Superior temporal gyrus (tissue), 1 donor: ENCODE data around the gene VPS13A.

ENCODE experiments used
- DNase-seq: peaks from one replicate; pipeline ENCODE4 v3.0.0-alpha.2; 2016; ENCODE audit errors: extremely low spot score

Gene VPS13A

DNA sequence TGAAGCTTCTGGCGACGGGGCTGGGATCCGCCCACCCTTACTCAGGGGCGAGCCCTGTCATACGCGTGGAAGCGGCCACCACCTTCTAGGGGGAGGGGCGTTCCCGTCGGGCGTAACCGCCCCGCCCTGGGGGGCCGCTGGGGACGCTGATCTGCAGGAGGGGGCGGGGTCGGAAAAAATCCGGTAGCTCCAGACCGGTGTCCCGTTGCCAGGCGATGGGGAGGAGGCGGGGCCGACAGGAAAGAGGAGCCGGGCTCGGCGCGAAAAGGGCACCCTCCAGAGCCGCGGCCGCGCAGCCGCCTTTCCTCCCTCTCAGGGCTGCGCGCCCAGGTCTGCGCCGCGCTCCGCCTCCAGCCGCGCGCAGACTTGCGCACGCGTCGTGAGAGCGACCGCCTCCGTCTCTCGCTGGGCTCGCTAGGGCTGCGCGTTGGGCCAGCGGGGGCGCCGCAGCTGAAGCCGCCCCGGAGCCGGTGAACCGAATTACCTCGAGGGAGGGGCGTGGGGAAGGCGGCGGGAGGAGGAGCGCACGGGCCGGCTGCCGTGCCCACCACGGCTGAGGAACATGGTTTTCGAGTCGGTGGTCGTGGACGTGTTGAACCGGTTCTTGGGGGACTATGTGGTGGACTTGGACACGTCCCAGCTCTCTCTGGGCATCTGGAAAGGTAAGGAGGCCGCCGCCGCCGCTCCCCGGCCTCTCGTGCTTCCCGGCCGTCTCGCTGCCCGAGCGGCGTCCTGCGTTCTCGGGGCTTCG, at the start of gene VPS13A:
VPS13A (plus strand) TSS at position 392 of the 751 bp plus-strand sequence; CDS start at position 563, 171 bp downstream.
- DNase-seq = peak; percentile 80

DNA sequence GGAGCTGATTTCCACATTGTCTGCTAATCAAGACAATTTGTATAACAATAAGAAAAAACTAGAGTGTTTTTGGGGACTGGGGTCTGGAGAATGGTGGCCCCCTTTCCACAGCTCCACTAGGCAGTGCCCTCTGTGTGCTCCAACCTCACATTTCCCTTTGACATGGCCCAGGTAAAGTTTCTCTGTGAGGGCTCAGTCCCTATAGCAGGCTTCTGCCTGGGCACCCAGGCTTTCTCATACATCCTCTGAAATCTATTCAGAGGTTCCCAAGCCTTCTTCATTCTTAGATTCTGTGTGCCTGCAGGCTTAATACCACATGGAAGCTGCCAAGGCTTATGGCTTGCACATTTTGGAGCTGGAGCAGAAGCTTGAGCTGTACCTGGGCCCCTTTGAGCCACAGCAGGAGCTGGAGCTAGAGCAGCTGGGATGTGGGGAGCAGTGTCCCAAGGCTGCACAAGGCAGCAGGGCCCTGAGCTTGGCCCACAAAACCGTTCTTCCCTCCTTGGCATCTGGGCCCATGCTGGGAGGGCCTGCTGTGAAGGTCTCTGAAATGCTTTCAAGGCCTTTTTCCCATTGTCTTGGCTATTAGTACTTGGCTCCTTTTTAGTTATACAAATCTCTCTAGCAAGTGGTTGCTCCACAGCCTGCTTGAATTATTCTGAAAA, 49.1 kb upstream of the VPS13A start:
- no peak for DNase-seq

DNA sequence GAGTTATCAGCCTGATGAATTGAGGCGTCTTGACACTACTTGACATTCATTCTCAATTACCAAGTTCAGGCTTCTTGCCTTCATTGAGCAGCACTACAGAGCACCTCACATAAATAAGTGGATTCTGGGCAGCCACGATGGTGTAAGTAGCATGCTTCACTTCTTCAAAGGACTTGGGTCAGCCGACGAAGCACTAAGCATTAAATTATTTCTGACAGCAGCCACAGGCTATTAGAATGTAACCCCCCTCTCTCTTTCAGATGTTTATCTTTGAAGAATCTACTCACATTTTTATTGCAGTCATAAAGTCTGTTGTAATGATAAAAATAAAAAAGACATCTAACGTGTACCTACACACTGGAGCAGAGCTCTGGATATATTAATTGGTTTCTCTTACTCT, 45.9 kb upstream of the VPS13A start:
- DNase-seq = no peak

DNA sequence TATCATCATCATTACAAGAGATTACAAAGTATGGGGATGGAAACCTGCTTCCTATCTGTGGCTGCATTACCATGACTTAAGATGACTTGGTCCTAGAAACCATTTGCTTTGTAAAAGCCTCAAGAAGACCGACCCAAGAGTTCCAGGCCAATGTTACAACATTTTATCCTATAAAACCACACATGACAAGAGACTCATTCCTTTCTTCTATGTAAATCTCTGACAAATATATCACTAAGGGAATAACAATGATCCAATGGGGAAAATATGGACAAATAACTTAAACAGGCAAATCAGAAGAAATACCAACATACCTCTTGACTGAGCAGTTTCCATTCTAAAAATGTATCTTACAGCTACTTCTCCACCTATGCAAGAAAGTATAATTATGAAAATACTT, 44.3 kb upstream of the VPS13A start:
- DNase-seq = no peak

DNA sequence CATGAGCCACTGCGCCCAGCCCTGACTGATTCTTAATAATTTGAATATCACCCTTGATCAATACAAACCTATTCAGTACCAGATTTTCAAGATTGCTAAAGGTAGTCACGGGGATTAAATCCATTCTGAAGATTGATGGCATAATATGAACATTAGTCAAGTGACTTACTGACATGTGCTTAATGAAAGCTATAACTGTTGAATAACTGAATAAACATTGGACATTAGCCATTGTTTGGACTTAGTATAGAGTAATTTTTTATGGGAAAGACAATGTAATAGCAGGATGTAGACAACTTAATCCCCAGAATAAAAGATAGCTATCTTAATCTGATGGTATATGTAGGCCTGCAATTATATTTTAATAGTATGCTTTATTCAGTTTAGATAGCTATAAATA, 35.0 kb upstream of the VPS13A start:
- DNase-seq = no peak

DNA sequence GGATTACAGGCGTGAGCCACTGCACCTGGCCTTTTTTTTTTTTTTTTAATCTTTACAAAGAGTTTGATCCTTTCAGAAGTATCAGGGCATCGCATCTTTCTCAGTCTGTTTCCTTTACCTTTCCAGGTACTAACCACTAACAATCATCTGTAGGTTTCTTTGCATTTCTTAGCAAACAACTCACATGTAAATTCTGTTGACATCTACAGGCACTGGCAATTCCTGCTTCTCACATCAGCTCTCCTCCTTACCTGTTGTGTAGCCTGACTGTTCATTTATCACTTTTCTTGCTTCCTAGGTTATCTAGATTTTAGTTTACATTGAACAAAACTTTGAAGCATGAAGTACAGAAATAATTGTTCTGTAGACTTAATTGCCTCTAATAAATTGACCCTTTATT, 27.5 kb upstream of the VPS13A start:
- no peak for DNase-seq

DNA sequence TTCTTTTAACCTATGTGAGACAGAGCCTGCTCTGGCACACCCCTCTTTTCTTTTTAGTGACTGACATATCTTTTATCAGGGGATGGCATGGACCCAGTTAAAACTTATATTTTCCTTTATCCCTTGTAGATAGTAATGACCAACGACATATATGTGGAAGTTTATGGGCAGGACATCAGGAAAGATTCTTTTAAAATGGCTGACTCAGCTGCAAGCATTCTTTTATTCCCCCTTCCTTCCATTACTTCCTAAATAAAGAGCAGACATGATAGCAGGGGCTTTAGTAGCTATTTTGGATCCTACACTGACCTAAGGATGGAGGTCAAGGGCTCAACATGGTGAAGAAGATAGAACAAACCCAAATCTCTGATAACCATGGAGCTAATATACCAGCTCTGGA, 25.0 kb upstream of the VPS13A start:
- no peak for DNase-seq

DNA sequence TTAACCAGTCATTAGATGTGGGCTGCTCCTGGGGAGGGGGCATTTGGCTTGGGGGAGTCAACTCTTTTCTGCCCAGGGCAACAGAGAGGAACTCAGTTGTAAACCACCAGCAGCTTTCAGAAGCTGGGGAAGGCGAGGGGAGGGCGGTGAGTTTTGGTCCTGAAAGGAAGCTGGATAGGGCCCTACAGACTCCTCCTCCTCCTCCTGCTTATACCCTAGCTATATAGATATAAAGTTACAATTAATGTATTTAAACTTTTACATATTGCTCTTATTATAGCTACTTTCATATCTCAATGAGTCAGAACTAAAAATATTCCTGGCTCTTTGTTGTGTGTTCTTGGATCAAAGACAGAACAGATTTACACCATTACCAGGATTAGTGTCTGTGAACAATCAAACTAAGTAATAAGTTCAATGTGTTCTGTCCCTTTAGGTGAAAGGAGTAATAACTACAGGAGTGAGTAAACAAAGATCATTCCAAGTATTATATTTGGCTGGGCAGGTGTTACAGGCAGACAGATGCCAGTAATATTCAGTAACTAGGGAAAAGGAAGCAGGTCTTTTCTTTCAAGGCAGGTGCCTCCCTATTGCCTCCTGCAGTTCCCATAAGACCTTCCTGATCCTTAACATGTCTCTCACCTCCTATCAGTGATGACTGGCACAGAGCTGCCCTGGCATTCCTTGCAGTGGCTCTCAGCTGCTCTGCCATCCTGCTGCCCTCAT, 20.5 kb upstream of the VPS13A start:
- no peak for DNase-seq

DNA sequence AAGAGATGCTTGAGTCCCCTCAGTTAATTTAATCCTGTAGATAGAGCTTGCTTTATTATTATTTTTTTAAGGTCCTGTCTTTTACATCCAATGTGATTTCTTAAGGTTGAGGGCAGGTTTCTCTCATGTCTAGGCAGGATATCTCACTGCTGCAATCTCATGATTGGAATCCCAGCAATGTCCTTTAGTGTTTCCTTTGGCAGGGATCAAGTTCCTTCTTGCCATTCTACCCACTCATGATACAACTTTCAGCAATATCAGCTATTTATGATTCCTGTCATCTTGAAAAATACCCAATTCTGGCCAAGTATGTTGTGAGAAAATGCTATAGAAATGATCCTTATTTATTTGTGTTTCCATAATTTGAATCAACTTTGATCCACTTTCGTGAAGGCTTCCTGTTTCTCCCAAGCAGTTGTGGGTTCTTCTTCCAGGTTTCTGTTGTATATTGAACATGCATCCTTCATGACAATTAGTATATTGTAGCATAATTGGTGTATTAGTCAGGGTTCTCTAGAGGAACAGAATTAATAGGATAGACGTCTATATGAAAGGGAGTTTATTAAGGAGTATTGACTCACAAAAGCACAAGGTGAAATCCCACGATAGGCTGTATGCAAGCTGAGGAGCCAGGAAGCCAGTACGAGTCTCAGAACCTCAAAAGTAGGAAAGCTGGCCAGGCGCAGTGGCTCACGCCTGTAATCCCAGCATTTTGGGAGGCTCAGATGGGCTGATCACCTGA, 18.4 kb upstream of the VPS13A start:
- DNase-seq = no peak

DNA sequence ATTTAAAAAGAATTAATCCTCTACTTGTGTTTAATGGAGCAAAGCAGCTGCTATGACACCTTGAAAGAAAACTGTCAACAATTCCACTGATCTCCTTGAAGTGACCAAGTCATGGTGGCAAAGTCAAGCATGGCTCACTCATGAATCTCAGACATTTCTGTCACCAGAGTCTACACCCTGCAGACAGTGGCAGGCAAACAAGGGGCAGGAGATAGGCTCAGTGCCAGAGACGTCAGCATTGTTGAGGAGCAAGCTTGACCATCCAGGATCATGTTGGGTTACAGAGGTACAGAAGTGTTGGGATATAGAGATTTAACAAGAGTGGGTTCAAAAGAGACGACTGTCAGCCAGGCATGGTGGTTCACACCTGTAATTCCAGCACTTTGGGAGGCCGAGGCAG, 16.1 kb upstream of the VPS13A start:
- no peak for DNase-seq

DNA sequence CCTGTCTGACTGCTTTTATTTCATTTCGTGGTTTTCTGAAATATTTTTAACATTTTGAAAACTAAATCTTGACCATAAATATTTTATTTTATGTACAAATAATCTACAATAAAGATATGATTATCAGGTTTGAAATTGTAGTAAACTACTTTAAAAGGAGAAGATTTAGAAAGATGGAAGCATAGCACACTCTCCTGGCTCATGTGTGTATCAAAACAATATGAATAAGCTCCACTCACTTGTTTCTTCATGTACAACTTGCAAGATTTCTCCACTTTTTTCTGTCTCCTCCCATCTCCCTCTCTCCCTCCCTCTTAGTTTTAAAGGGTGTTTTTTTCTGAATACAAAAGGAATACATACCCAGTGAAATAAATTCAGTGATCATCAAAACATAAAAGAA, 15.4 kb upstream of the VPS13A start:
- no peak for DNase-seq

DNA sequence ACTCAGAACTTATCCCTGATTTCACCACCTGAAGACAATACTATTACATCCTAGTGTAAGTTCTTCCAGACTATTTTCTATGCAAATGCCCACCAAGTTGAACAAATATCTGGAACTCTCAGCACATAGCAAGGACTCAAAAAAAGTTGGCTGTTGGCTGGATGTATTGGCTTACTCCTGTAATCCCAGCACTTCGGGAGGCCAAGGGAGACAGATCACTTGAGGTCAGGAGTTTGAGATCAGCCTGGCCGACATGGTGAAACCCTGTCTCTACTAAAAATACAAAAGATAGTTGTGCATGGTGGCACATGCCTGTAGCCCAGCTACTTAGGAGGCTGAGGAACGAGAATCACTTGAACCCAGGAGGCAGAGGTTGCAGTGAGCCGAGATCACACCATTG, 15.0 kb upstream of the VPS13A start:
- DNase-seq = no peak

DNA sequence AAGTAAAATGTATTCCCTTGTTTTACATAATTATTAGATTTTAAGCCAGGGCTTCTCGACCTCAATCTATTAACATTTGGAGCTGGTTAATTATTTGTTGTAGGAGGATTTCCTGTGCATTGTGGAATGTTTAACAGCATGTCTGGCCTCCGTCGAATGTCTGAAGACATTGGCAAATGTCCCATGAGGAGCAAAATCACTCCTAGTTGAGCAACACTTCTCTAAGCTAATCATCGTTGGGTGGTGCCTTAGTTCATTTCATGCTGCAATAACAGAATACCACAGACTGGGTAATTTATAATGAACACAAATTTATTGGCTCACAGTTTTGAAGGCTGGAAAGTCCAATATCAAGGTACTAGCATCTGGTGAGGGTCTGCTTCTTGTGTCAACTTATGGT, 13.4 kb upstream of the VPS13A start:
- DNase-seq = no peak

DNA sequence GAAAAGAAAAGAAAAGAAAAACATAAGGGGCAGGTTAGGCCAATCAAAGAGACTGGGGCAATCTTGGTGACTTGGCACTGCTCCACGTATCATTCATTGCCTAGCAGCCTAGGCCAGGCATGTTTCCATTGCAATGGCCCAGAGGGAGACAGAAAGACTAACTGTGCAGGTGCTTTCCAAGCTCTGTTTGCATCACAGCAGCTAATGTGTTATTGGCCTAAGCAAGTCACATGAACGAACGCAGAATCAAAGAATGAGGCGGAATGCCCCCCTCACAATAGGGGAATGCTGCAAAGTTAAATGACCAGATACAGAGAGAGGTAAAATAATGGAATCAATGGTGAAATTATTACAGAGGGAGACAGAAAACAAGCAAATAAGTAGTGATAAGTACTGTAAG, 11.1 kb upstream of the VPS13A start:
- no peak for DNase-seq

DNA sequence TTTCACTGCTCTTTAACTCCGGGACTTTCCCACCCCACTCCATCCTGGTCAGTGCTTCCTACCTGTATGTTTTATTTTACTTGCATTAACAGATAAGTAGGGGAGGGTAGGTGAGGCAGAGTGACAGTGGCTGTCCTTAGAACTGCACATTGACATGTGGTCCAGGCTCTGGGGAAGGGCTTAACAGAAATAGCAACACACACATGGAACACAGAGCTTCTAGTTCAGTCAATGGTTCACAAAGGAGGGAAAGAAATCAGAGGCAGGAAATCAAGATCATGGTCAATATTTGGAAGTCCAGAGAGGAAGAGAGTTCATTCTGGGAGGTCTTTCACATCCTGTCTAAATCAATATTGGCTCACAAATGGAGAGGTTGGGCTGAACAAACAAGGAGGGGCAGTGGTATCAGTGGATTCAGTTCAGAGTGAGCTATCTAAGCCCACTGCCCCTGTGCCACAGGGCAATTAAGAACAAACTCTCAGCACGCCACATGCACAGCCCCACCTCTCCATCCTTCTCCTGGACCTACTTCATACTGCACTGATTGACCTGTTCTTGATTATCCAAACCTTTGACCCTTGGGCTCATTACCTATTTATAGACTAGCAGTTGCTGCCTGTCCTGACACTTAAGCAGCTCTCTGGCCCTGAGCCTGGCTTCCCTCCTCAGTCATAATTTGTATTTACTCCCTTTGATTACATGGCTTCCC, 6.2 kb upstream of the VPS13A start:
- DNase-seq = no peak

DNA sequence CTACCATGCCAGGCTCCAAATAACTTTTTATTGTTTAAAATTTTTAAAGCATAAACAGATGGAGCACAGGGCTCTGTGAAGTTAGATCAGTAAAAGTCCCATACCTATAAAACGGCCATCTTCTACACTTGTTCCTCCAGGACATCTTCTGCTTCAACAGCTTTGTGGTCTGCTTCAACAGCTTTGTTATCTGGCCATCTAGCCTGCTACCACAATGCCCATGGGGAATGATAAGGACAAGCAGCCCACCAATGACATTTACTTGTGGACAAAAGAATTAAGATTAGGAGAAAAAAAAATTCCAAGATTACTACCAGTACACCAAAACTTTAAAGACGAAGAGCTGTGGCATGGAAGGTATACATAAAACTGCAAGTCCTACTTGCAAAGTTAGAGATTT, 2.2 kb upstream of the VPS13A start:
- DNase-seq = no peak

DNA sequence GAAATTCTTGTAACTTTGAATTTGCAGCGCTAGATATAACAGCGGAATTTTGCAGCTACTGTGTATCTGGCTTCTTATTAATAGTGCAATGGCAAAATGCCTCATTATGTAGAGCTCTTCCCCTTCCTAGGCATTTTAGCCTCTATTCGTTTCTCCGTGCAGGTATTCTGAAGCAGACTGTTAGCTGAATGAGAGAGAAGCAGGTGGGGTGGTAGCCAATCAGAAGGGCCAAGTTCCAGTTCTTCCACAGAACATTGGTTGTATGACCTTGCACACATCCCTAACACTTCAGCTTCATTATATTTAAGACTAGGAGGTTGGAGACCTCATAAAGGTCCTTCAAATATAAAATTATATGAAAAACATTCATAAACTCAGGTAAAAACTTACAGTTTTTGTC, 1.2 kb upstream of the VPS13A start:
- no peak for DNase-seq

DNA sequence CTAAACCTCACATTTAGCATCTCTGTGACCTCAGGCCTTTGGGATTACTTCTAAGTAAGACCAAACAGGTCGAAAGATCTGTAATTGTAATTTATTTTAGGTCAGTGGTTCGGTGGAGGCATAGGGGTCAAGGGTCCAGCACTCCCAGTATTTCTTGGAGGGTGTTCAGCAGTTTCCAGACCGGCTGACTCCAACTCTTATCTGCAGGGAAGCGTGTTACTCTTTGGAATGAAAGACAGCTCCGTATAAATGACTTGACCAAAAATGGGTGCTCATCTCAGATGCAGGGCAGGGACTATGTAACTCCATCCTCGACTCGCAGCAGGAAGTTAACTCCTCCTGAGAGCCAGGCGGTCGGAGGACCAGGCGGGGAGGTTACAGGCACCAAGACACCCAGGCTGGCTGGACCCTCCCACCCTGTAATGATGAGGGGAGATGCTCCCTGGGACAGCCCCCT, 620 bp upstream of the VPS13A start:
- DNase-seq = peak; percentile 40

DNA sequence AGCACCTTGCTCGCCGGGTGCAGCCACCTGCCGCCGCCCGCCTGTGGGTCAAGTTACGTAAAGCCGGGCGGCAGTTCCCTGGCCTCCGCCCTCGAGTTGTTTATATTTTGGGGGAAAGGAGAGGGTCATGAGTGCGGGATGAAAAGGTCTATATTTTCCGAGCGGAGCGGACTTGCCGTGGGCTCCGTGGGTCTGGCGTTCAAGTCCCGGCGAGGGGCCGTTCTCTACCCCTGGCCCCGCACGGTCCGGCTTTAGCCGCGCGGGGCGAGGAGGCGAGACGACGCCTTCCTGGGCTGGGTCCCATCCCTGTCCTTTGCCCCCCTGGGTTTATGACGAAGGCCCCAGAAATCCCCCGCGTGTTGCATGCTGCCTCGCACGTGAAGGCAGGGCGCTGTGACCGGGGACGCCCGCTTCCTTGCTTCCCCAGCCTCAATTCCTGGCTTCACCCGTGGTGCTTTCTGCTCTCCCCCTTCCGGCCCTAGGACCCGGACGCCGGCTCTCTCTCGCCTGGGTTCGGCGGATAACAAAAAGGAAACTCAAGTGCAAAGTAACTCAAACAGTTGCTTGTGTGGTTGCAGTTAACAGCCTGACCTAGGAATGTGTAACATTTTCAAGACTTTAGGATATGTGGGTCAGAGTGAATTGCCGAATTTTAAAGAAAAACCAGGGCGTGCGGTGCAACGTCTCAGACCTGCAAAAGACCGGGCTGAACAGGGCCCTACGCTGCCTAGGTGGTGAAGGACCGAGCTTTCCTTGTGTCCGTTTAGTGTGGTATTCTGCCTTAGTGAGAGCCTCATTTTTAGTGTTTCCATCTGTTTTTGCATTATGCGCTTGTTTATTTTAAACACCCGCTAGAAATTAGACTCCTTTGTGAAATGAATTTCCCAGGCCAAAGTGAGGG, 810 bp downstream of the VPS13A start:
- no peak for DNase-seq

DNA sequence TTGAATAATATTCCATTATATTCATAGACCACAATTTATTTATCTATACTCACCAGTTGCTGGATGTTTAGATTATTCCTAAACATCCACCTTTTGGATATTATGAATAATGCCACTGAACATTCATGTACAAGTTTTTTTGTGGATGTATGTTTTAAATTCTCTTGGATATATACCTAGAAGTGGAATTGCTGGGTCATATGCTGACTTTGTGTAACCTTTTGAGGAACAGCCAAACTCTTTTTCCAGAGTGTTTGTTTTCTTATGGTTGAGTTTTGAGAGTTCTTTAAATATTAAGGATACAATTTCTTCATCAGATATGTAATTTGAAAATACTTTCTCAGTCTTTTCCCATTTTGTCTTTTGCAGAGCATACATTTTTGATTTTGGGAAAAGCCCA, 2.7 kb downstream of the VPS13A start:
- DNase-seq = no peak
